SK-N-MC (cell line): ENCODE results near the gene NEDD9.

Source experiments
- EZH2 ChIP-seq: fragments of 200-600 bp; sonication (generic); IDR thresholded peaks from one replicate; pipeline ENCODE4 v1.6.1; 2017; ENCODE audit warnings: antibody characterized with exemption
- POLR2AphosphoS5 ChIP-seq: IDR thresholded peaks from 2 replicates; pipeline ENCODE4 v1.6.1; 2012; ENCODE audit warnings: mild to moderate bottlenecking, low read depth, low read length, borderline replicate concordance

- TF ChIP-seq EZH2 (no peak), POLR2AphosphoS5 (no peak)
Measured at GRCh38 chr6:11152581-11152980, 79.9 kb downstream of the NEDD9 start.
